Measurements from ENCODE around the gene ADGRE3.

DNA sequence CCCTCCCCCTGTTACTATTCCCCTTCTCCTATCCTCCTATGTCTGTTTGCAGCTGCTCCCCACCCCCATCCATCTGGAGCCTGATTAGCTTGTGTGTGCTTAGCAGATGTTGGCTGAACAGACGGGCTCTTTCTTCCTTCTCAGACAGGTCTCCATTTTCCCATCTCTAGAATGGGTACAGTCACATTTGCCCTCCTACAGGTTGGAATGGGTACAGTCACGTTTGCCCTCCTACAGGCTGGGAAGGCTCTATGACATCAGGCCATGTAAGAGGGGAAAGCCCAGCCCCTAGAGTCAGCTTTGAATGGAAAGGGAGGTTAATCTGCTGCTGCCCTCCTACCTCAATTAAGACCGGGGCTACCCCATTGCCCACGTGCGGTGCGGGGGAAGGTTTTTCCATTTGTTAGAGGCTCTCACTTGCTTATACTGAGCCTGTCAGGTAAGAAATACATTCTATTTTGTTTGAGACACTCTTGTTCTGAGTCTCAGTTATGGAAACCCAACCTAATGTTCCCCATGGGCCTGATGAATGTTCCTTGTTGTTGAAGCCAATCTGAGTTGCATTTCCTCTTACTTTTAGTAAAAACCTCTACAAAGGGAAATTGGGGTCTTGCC lies 93.9 kb downstream of the ADGRE3 start:
- TF ChIP-seq POLR2AphosphoS5 (IDR thresholded peaks at IDR 0.05; ENCODE audit: borderline replicate concordance, low read depth, low read length) (no peak), EZH2 (IDR thresholded peaks at IDR 0.05) (no peak)
